Measurements from ENCODE around the gene CDKN3.

- TF ChIP-seq CTCF (IDR thresholded peaks at IDR 0.05; ENCODE audit: low read depth, low read length, poor library complexity, severe bottlenecking), result no peak
- TF ChIP-seq EZH2phosphoT487 (IDR thresholded peaks at IDR 0.05; ENCODE audit: borderline replicate concordance, low read length), result no peak
Observed at GRCh38 chr14:54395716-54396115, 1.1 kb upstream of the CDKN3 start.

Measured in DOHH2 (cell line).